AG10803 (cell line): ENCODE results near the gene CHI3L1.

ENCODE experiments used
- DNase-seq: peaks from one replicate; pipeline ENCODE4 v3.0.0; 2010; ENCODE audit warnings: low read depth
- H3K4me3 ChIP-seq: 2 replicates; pipeline ENCODE4 v1.5.1; 2011; ENCODE audit warnings: mild to moderate bottlenecking, low read length, control low read depth
- TF ChIP-seq, protein P1 (sequence below): conservative IDR thresholded peaks from 2 replicates; pipeline ENCODE4 v1.5.1; 2011; ENCODE audit warnings: mild to moderate bottlenecking, low read length, control low read depth, inconsistent platforms

The CHI3L1 gene

GRCh38 chr1:203139976-203140475 is 46.5 kb downstream of the CHI3L1 start:
- H3K4me3 ChIP-seq: no peak overlapping the region
- TF ChIP-seq, protein P1, sequence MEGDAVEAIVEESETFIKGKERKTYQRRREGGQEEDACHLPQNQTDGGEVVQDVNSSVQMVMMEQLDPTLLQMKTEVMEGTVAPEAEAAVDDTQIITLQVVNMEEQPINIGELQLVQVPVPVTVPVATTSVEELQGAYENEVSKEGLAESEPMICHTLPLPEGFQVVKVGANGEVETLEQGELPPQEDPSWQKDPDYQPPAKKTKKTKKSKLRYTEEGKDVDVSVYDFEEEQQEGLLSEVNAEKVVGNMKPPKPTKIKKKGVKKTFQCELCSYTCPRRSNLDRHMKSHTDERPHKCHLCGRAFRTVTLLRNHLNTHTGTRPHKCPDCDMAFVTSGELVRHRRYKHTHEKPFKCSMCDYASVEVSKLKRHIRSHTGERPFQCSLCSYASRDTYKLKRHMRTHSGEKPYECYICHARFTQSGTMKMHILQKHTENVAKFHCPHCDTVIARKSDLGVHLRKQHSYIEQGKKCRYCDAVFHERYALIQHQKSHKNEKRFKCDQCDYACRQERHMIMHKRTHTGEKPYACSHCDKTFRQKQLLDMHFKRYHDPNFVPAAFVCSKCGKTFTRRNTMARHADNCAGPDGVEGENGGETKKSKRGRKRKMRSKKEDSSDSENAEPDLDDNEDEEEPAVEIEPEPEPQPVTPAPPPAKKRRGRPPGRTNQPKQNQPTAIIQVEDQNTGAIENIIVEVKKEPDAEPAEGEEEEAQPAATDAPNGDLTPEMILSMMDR: no peak

GRCh38 chr1:203138066-203138465 is 48.4 kb downstream of the CHI3L1 start:
- no peak overlapping the region for H3K4me3 ChIP-seq
- no peak for DNase-seq
- TF ChIP-seq, protein P1: no peak

More at GRCh38 chr1:203139976-203140475, 46.5 kb downstream of the CHI3L1 start:
- no peak for DNase-seq

DNA sequence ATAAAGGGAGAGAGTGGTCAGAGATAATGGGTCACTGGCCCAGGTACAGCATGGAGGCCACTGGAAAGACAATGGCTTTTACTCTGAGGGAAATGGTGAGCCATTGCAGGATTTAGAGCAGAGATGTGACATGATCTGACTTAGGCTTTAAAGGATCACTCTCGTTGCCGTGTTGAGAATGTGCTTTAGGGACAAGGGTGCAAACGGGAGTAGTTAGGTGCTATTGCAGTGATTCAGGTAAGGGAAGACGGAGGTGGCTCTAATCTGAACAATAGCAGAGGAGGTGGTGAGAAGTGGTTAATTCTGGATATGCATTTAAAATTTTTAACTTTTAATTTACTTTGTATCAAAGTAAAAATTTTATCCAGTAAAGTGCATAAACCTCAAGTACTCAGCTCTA is 49.2 kb downstream of the CHI3L1 start:
- no peak overlapping the region for H3K4me3 ChIP-seq
- TF ChIP-seq, protein P1: no peak
- no peak for DNase-seq

DNA sequence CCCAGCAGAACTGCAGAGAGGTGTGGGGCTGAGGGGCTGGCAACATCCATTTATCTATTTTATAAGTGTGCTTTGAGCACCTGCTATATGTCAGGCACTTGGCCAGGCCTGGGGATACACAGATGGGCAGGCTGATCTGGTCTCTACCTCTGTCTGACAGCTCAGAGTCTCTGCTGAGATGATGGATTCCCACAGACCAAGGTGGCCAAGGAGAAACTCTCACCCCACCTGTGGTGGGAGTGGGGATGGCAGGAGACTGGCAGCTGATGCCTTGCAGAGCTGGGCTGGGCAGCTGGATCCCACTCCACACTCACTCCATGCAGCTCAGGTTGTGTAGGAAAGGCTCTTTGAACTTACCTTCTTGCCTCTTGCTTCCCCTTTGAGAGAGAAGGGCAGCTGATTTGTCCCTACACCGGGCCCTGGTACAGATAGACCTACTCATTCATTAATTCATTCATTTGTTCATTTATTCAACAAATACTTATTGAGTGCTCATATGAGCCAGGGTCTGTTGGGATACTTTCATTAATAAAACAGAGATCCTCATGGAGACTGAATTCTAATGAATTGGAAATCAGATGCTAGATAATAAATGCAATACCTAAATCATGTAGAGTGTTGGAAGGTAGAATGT is 50.0 kb downstream of the CHI3L1 start:
- DNase-seq: no peak
- H3K4me3 ChIP-seq: no peak overlapping the region
- TF ChIP-seq, protein P1: no peak

GRCh38 chr1:203135636-203136305 is 50.7 kb downstream of the CHI3L1 start:
- no peak overlapping the region for H3K4me3 ChIP-seq
- TF ChIP-seq, protein P1: no peak
- no peak for DNase-seq

- TF ChIP-seq, protein P1: no peak
- no peak overlapping the region for H3K4me3 ChIP-seq
- DNase-seq: peak; percentile 50
Observed at GRCh38 chr1:203133970-203134725, 52.4 kb downstream of the CHI3L1 start.
